Mammary epithelial cell (primary cell): ENCODE results near the gene PALM2AKAP2.

Experiments
- CTCF ChIP-seq, 2 donors: IDR thresholded peaks in 1 of 2; conservative IDR thresholded peaks in 1 of 2; 2 replicates each; pipeline ENCODE4 v1.5.1; 2011 to 2012; ENCODE audit warnings: inconsistent platforms in 2 of 2, low read length in 2 of 2, mild to moderate bottlenecking in 2 of 2, control low read depth in 1 of 2, low read depth in 1 of 2; ENCODE audit not compliant: insufficient read depth in 1 of 2; ENCODE audit errors: extremely low read depth in 1 of 2
- EZH2 ChIP-seq: IDR thresholded peaks from 2 replicates; pipeline ENCODE4 v1.6.1; 2012; ENCODE audit warnings: low read length, inconsistent platforms, borderline replicate concordance

- TF ChIP-seq EZH2 (no peak), CTCF (conservative IDR thresholded peaks at IDR 0.05 in 1 of 2, IDR thresholded peaks at IDR 0.05 in 1 of 2; ENCODE audit: extremely low read depth in 1 of 2, insufficient read depth in 1 of 2, low read depth in 1 of 2, low read length in 2 of 2) (no peak)
These were observed 28.7 kb upstream of the PALM2AKAP2 start for GRCh38 chr9:109751253-109751652.
